ENCODE data around the gene NOL6. TPM values are rescaled to one million over a fixed set of nuclear protein-coding genes. Genes with fewer than 3 reads are reported as not detected.

The NOL6 gene
- total and polyA plus RNA-seq, 8 donors: 23.3 to 48.3 (median 27.8) TPM

DNA sequence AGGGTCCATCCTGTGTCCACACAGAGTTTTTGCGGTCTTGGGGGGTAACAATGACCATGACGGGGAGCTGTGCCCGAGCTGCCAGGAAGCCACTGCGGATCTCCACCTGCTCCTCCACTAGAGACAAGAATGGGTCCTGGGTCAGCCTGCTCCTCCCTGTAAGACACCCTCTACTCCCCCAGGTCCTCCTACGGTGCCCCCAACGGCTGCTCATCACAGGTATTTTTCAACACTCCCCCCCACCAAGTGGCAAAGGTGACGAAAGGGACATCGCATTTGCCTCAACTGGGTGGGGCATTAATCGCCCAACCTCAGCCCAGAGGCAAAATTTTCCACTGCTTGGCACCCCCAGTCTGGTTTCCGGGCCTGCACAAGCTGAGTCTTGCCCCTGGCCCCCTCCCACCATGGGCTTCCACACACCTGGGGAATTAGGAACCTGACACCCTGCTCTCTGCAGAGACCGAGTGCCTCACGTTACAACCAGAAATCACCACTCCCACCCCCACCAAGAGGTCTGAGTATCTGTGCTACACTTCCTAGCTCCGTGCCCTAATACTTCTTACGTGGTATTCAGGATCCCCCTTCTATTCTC, 9.6 kb downstream of the NOL6 start:
- no peaks in the 10 kb centered on the region for H3K27me3 ChIP-seq
- H3K36me3 ChIP-seq: peaks cover 0 to 90% of the 10 kb centered on the region in 2 donors
- DNase-seq (peak in 1 of 4 donors; percentile 31), ATAC-seq (no peak)
- no peaks in the 10 kb centered on the region for H3K9me3 ChIP-seq
- intact Hi-C loops (cut with DNase I): no loop called here
- H3K4me1 ChIP-seq: peaks cover 0 to 1% of the 10 kb centered on the region in 2 donors
- H3K27ac ChIP-seq: no peak overlapping the region
- TF ChIP-seq, protein P1, sequence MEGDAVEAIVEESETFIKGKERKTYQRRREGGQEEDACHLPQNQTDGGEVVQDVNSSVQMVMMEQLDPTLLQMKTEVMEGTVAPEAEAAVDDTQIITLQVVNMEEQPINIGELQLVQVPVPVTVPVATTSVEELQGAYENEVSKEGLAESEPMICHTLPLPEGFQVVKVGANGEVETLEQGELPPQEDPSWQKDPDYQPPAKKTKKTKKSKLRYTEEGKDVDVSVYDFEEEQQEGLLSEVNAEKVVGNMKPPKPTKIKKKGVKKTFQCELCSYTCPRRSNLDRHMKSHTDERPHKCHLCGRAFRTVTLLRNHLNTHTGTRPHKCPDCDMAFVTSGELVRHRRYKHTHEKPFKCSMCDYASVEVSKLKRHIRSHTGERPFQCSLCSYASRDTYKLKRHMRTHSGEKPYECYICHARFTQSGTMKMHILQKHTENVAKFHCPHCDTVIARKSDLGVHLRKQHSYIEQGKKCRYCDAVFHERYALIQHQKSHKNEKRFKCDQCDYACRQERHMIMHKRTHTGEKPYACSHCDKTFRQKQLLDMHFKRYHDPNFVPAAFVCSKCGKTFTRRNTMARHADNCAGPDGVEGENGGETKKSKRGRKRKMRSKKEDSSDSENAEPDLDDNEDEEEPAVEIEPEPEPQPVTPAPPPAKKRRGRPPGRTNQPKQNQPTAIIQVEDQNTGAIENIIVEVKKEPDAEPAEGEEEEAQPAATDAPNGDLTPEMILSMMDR (IDR thresholded peaks at IDR 0.05): no peak
- H3K4me3 ChIP-seq: no peak overlapping the region

GRCh38 chr9:33463151-33463550, 10.6 kb downstream of the NOL6 start:
- H3K27me3 ChIP-seq: no peaks in the 10 kb centered on the region
- H3K9me3 ChIP-seq: no peaks in the 10 kb centered on the region
- TF ChIP-seq, protein P1 (IDR thresholded peaks at IDR 0.05): no peak
- H3K27ac ChIP-seq: no peak overlapping the region
- intact Hi-C loops (cut with DNase I): no loop called here
- peaks cover 0 to 80% of the 10 kb centered on the region in 2 donors for H3K36me3 ChIP-seq
- DNase-seq: peak in 1 of 4 donors; percentile 78
- ATAC-seq: no peak
- H3K4me3 ChIP-seq: no peak overlapping the region
- peaks cover 0 to 9% of the 10 kb centered on the region in 2 donors for H3K4me1 ChIP-seq

DNA sequence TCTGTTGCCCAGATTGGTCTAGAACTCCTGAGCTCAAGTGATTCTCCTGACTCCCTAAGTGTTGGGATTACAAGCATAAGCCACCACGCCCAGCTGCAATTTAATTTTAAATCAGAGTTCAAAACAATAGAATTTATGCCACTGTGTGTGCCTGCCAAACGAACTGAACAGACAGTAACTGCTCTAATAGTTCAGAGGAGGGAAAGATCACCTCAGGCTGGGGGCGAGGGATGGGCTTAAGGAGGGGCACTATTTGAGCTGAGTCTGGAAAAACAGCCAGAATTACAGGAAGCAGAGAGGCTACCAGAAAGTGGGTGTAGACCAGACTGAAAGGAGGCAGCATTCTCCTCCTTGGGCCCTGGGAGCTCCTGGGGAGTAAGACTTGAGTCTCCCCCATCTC, 12.2 kb downstream of the NOL6 start:
- TF ChIP-seq, protein P1 (IDR thresholded peaks at IDR 0.05): no peak
- Histone ChIP-seq H3K36me3 (peaks cover 0 to 63% of the 10 kb centered on the region in 2 donors), H3K27ac (no peak overlapping the region), H3K4me3 (no peak overlapping the region), H3K27me3 (no peaks in the 10 kb centered on the region), H3K4me1 (peaks cover 0 to 11% of the 10 kb centered on the region in 2 donors), H3K9me3 (no peaks in the 10 kb centered on the region)
- no peak for ATAC-seq
- DNase-seq: no peak
- intact Hi-C loops (cut with DNase I): no loop called here

DNA sequence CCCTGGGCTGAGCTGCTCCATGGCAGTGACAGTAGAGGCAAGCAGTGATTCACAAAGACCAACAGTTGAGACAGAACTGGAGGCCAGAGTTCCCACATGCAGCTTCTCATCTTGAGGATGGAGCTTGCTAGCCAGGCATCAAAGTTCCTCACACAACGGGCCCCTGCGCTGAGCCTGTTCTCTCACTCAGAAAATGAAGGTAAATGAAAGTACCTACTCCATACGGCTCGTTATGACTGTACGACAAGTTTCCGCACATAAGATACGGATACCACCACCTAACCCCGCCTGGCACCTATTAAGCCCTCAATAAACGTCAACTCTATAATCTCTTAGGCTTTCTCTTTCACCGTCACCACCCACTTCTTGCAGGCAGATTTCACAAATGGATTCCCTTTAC, 12.9 kb downstream of the NOL6 start:
- Histone ChIP-seq H3K4me3 (no peak overlapping the region), H3K36me3 (peaks cover 0 to 57% of the 10 kb centered on the region in 2 donors), H3K27me3 (no peaks in the 10 kb centered on the region), H3K9me3 (no peaks in the 10 kb centered on the region), H3K4me1 (peaks cover 0 to 11% of the 10 kb centered on the region in 2 donors), H3K27ac (no peak overlapping the region)
- DNase-seq (no peak), ATAC-seq (no peak)
- intact Hi-C loops (cut with DNase I): no loop called here
- TF ChIP-seq, protein P1 (IDR thresholded peaks at IDR 0.05): no peak

DNA sequence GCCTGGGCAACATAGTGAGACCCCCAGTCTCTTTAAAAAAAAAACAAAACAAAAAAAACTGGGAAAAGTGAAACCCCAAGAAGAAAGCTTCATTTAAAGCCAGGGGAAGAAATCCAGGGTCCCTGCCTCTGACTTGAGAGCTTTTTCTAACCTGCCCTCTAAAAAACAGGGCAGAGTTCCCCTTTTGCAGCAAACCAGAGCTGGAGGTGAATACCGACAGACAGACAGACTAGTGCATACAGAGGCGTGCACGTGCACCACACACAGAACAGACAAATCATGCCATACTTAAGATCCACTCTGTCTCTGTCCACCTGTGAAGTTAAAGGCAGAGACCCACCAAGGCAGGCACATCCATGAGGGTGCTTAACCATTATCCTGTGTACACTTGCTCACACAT, 14.6 kb downstream of the NOL6 start:
- Histone ChIP-seq H3K9me3 (no peaks in the 10 kb centered on the region), H3K4me1 (peaks cover 0 to 14% of the 10 kb centered on the region in 2 donors), H3K4me3 (no peak overlapping the region), H3K36me3 (peaks cover 0 to 39% of the 10 kb centered on the region in 2 donors), H3K27ac (peak overlapping the region in 1 of 2 donors; percentile 37), H3K27me3 (no peaks in the 10 kb centered on the region)
- intact Hi-C loops (cut with DNase I): loop anchor here in 1 of 2 donors (10.0 kb wide), 1 partner anchor 84 kb away; no protein-coding TSS in a partner anchor
- TF ChIP-seq, protein P1 (IDR thresholded peaks at IDR 0.05): no peak
- no peak for ATAC-seq
- no peak for DNase-seq

Data from left lung (tissue), 10 donors.